Stomach (tissue), 9 donors: ENCODE results near the gene PITX1. TPM values are rescaled to one million over a fixed set of nuclear protein-coding genes. Genes with fewer than 3 reads are reported as not detected.
"Not testable (repeated sequence)": the region's sequence is repeated elsewhere in the genome, so short reads cannot be mapped to it uniquely, and the experiment has no call there.

Source experiments
- DNase-seq, 2 donors: peaks; one replicate each; pipeline versions ENCODE4 v3.0.0 to v3.0.0-alpha.2; 2013 to 2019
- H3K27ac ChIP-seq, 5 donors: fragments of 200-600 bp in 4 of 5; sonication (generic) in 4 of 5; one replicate each; pipeline ENCODE4 v1.5.1; 2013 to 2019; ENCODE audit warnings: mild to moderate bottlenecking in 1 of 5, moderate library complexity in 1 of 5
- H3K27me3 ChIP-seq, 3 donors: fragments of 200-600 bp; sonication (generic); one replicate each; pipeline ENCODE4 v1.5.1; 2017 to 2019; ENCODE audit warnings: mixed run types in 1 of 3
- H3K36me3 ChIP-seq, 4 donors: fragments of 200-600 bp; sonication (generic); 1 replicate in 3 of 4; 2 replicates in 1 of 4; pipeline ENCODE4 v1.5.1; 2016 to 2019
- H3K4me1 ChIP-seq, 4 donors: fragments of 200-600 bp; sonication (generic); one replicate each; pipeline ENCODE4 v1.5.1; 2016 to 2019
- H3K4me3 ChIP-seq, 4 donors: fragments of 200-600 bp; sonication (generic) in 3 of 4; one replicate each; pipeline ENCODE4 v1.5.1; 2016 to 2019; ENCODE audit warnings: mild to moderate bottlenecking in 1 of 4
- H3K9me3 ChIP-seq, 4 donors: fragments of 200-600 bp; sonication (generic); one replicate each; pipeline ENCODE4 v1.5.1; 2016 to 2019
- EP300 ChIP-seq: sonication (generic); formaldehyde crosslinking; IDR thresholded peaks from one replicate; pipeline ENCODE4 v1.6.1; 2017; ENCODE audit warnings: antibody characterized with exemption
- POLR2A ChIP-seq, 4 donors: fragments of 450-650 bp; IDR thresholded peaks; one replicate each; pipeline ENCODE4 v1.6.1; 2016; ENCODE audit warnings: antibody characterized with exemption in 4 of 4, control low read depth in 2 of 4, mild to moderate bottlenecking in 1 of 4, moderate library complexity in 1 of 4
- POLR2AphosphoS5 ChIP-seq, 3 donors: sonication (generic); formaldehyde crosslinking; IDR thresholded peaks; one replicate each; pipeline ENCODE4 v1.6.1; 2016; ENCODE audit warnings: antibody characterized with exemption in 3 of 3
- WGBS, 5 donors: extraction: QIAGEN DNeasy Blood & Tissue Kit in 3 of 5; methylation state at CpG; one replicate each; pipeline versions ENCODE4 v1.1.5 to v1.1.7; 2013 to 2018; 5-methylcytosine and 5-hydroxymethylcytosine counted together
- intact Hi-C: fragments of 100-400 bp; cut with DNase I; formaldehyde crosslinking; loops from one replicate; pipeline ENCODE4 v1.15.1; 2023; ENCODE audit warnings: low total_unique reads
- polyA plus RNA-seq, 3 donors: library from polyadenylated mRNA; stranded (reverse); fragments of 200-250 nt; gene quantifications; one replicate each; pipeline ENCODE4 v1.2.3, GENCODE V29; 2013
- total RNA-seq, 5 donors: library from RNA; depleted of rRNA; stranded (reverse); fragments of >200 nt; gene quantifications; one replicate each; pipeline versions ENCODE4 v1.1.0 to v1.2.3, GENCODE V29; 2014 to 2016
- TF ChIP-seq, protein P1 (sequence below), 7 experiments: fragments of 450-650 bp in 4 of 7; fragments of 200-600 bp in 3 of 7; sonication (generic) in 3 of 7; IDR thresholded peaks; one replicate each; pipeline ENCODE4 v1.5.1; 2016 to 2019; ENCODE audit warnings: antibody characterized with exemption in 7 of 7, control low read depth in 2 of 7, mild to moderate bottlenecking in 1 of 7
- donor health status: healthy with polysubstance abuse.
- donor health status: Bipolar disorder and iron deficiency.
- donor health status: healthy.

PITX1 gene
- total and polyA plus RNA-seq, 8 donors, result 30.3 to 149 (median 45.6) TPM

- DNase-seq, result no peak
- no peak overlapping the region for H3K27ac ChIP-seq
- H3K4me1 ChIP-seq, result no peaks in the 10 kb centered on the region
- no peak overlapping the region for H3K4me3 ChIP-seq
- H3K27me3 ChIP-seq, result no peaks in the 10 kb centered on the region
- 89 to 95% (median 94%) methylated on average over 9 of the region's 9 CpGs for WGBS, 5 donors
- intact Hi-C loops, result no loop called here
- H3K9me3 ChIP-seq, result no peaks in the 10 kb centered on the region
- H3K36me3 ChIP-seq, result no peaks in the 10 kb centered on the region
- TF ChIP-seq, protein P1, sequence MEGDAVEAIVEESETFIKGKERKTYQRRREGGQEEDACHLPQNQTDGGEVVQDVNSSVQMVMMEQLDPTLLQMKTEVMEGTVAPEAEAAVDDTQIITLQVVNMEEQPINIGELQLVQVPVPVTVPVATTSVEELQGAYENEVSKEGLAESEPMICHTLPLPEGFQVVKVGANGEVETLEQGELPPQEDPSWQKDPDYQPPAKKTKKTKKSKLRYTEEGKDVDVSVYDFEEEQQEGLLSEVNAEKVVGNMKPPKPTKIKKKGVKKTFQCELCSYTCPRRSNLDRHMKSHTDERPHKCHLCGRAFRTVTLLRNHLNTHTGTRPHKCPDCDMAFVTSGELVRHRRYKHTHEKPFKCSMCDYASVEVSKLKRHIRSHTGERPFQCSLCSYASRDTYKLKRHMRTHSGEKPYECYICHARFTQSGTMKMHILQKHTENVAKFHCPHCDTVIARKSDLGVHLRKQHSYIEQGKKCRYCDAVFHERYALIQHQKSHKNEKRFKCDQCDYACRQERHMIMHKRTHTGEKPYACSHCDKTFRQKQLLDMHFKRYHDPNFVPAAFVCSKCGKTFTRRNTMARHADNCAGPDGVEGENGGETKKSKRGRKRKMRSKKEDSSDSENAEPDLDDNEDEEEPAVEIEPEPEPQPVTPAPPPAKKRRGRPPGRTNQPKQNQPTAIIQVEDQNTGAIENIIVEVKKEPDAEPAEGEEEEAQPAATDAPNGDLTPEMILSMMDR (IDR thresholded peaks at IDR 0.05), result no peak
- TF ChIP-seq POLR2AphosphoS5 (IDR thresholded peaks at IDR 0.05) (no peak), POLR2A (IDR thresholded peaks at IDR 0.05) (no peak), EP300 (no peak)
Measured at GRCh38 chr5:135007305-135007704, 26.7 kb downstream of the PITX1 start.

DNA sequence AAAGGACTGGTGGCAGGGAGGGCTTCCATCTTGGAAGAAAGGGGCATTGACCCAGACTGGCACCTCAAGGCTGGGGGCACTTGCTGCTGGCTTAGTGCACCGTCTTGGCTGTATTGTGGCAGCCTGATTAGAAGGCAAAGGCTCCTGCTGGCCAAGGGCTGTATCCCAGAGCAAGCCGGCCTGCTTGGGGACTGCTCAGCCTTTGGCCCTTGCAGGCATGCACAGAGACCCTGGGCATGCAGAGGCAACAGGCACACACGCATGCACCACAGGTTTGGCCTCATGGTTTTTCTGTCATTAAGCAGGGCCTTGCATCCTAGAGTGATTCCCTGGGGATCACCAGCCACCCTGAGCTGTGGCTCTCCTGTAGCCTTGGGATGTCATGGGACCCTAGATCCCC, 29.0 kb downstream of the PITX1 start:
- DNase-seq, result no peak
- no peaks in the 10 kb centered on the region for H3K9me3 ChIP-seq
- H3K27me3 ChIP-seq, result no peaks in the 10 kb centered on the region
- no peak overlapping the region for H3K27ac ChIP-seq
- 79 to 97% (median 88%) methylated on average over 2 to 3 of the region's 3 CpGs for WGBS, 5 donors
- no peak overlapping the region for H3K4me3 ChIP-seq
- intact Hi-C loops, result no loop called here
- no peaks in the 10 kb centered on the region for H3K4me1 ChIP-seq
- no peaks in the 10 kb centered on the region for H3K36me3 ChIP-seq
- no peak for TF ChIP-seq EP300
- no peak for TF ChIP-seq POLR2AphosphoS5 (IDR thresholded peaks at IDR 0.05)
- no peak for TF ChIP-seq POLR2A (IDR thresholded peaks at IDR 0.05)
- TF ChIP-seq, protein P1 (IDR thresholded peaks at IDR 0.05), result no peak

- DNase-seq, result no peak
- no peak overlapping the region for H3K27ac ChIP-seq
- TF ChIP-seq POLR2AphosphoS5 (IDR thresholded peaks at IDR 0.05), result no peak
- no peak for TF ChIP-seq POLR2A (IDR thresholded peaks at IDR 0.05)
- TF ChIP-seq, protein P1 (IDR thresholded peaks at IDR 0.05), result no peak
- no peak for TF ChIP-seq EP300
- H3K4me3 ChIP-seq, result no peak overlapping the region
- H3K27me3 ChIP-seq, result no peaks in the 10 kb centered on the region
- WGBS, 5 donors, result 82 to 93% (median 84%) methylated on average over 3 of the region's 3 CpGs
- H3K36me3 ChIP-seq, result no peaks in the 10 kb centered on the region
- intact Hi-C loops, result no loop called here
- H3K9me3 ChIP-seq, result no peaks in the 10 kb centered on the region
- H3K4me1 ChIP-seq, result no peaks in the 10 kb centered on the region
Measured at GRCh38 chr5:135004376-135004775, 29.7 kb downstream of the PITX1 start.

GRCh38 chr5:134998068-134998467, 36.0 kb downstream of the PITX1 start:
- DNase-seq, H3K36me3 ChIP-seq, H3K4me3 ChIP-seq, H3K4me1 ChIP-seq, H3K27me3 ChIP-seq, H3K27ac ChIP-seq, intact Hi-C loops, H3K9me3 ChIP-seq: not testable (repeated sequence)
- 86 to 94% (median 91%) methylated on average over 5 of the region's 5 CpGs for WGBS, 5 donors

- intact Hi-C loops, result no loop called here
- DNase-seq, result no peak
Measured at GRCh38 chr5:134997015-134997414, 37.0 kb downstream of the PITX1 start.

More at GRCh38 chr5:134997015-134997414, 37.0 kb downstream of the PITX1 start:
- Histone ChIP-seq H3K4me3 (no peak overlapping the region), H3K36me3 (peaks cover 0 to 7% (median 0%) of the 10 kb centered on the region in 4 donors), H3K27me3 (no peaks in the 10 kb centered on the region), H3K9me3 (no peaks in the 10 kb centered on the region), H3K4me1 (no peaks in the 10 kb centered on the region), H3K27ac (no peak overlapping the region)
- WGBS, 5 donors, result 65 to 76% (median 72%) methylated on average over 8 to 11 of the region's 11 CpGs
- TF ChIP-seq POLR2A (IDR thresholded peaks at IDR 0.05) (no peak), EP300 (no peak), POLR2AphosphoS5 (IDR thresholded peaks at IDR 0.05) (no peak)
- TF ChIP-seq, protein P1 (IDR thresholded peaks at IDR 0.05), result no peak
